PC-3 (cell line): Measurements from ENCODE around the gene GALNT13. TPM values are rescaled to one million over a fixed set of nuclear protein-coding genes. Genes with fewer than 3 reads are reported as not detected.

Experiments used
- ATAC-seq: fragments of 200-7000 bp; cut with Tn5 transposase; 2 replicates; pipeline ENCODE4 v1.9.1; 2020; ENCODE audit warnings: mild to moderate bottlenecking, moderate library complexity
- BruUV-seq: library from RNA; stranded (reverse); fragments of 400-500 nt; replicated peaks from 2 replicates; lab custom pipeline; 2021; lab: Mats Ljungman, UMichigan
- CTCF ChIA-PET: fragments of 300-600 bp; sonication (Branson Sonifier 250); formaldehyde crosslinking; loops from one replicate; lab custom pipeline; 2022; ENCODE audit warnings: antibody characterized with exemption; lab: Charles Lee
- POLR2A ChIA-PET: fragments of 300-600 bp; sonication (Branson Sonifier 250); formaldehyde crosslinking; loops from one replicate; lab custom pipeline; 2022; ENCODE audit warnings: antibody characterized with exemption; ENCODE audit not compliant: unreplicated experiment; lab: Charles Lee
- DNase-seq: peaks from one replicate; pipeline ENCODE4 v3.0.0-alpha.2; 2015
- H2AFZ ChIP-seq: fragments of 300-600 bp; sonication (generic); 2 replicates; pipeline ENCODE4 v1.6.0; 2016; ENCODE audit warnings: antibody characterized with exemption, low read length
- H3F3A ChIP-seq: fragments of 300-600 bp; sonication (generic); one replicate; pipeline ENCODE4 v1.6.0; 2017; ENCODE audit warnings: antibody characterized with exemption, low read length, control low read depth, mild to moderate bottlenecking; ENCODE audit not compliant: unreplicated experiment
- H3K27ac ChIP-seq: fragments of 300-600 bp; sonication (generic); 2 replicates; pipeline ENCODE4 v1.5.1; 2016; ENCODE audit warnings: mild to moderate bottlenecking, low read length
- H3K27me3 ChIP-seq: fragments of 300-600 bp; sonication (generic); 2 replicates; pipeline ENCODE4 v1.6.1; 2016; ENCODE audit warnings: low read length, mixed read lengths
- H3K36me3 ChIP-seq: fragments of 300-600 bp; sonication (generic); 2 replicates; pipeline ENCODE4 v1.6.1; 2016; ENCODE audit warnings: low read depth, mixed run types, low read length, mixed read lengths
- H3K4me1 ChIP-seq: fragments of 300-600 bp; sonication (generic); 2 replicates; pipeline ENCODE4 v1.5.1; 2016; ENCODE audit warnings: low read length; ENCODE audit not compliant: insufficient read depth
- H3K4me2 ChIP-seq: fragments of 300-600 bp; sonication (generic); 2 replicates; pipeline ENCODE4 v1.6.0; 2016; ENCODE audit warnings: low read length
- H3K4me3 ChIP-seq: fragments of 300-600 bp; sonication (generic); 2 replicates; pipeline ENCODE4 v1.5.1; 2016; ENCODE audit warnings: mild to moderate bottlenecking, low read length, mixed read lengths
- H3K79me2 ChIP-seq: fragments of 300-600 bp; sonication (generic); 2 replicates; pipeline ENCODE4 v1.6.1; 2017; ENCODE audit warnings: low read length, mixed read lengths
- H3K9ac ChIP-seq: fragments of 300-600 bp; sonication (generic); 2 replicates; pipeline ENCODE4 v1.6.0; 2016; ENCODE audit warnings: mild to moderate bottlenecking, low read length
- H3K9me2 ChIP-seq: fragments of 300-600 bp; sonication (generic); replicated peaks from 2 replicates; pipeline ENCODE4 v1.6.1; 2016; ENCODE audit warnings: mixed run types, low read length, mixed read lengths
- H3K9me3 ChIP-seq: fragments of 300-600 bp; sonication (generic); 2 replicates; pipeline ENCODE4 v1.6.1; 2016; ENCODE audit warnings: low read length, mixed read lengths
- H4K20me1 ChIP-seq: fragments of 300-600 bp; sonication (generic); 2 replicates; pipeline ENCODE4 v1.6.1; 2016; ENCODE audit warnings: low read length, mixed read lengths
- CTCF ChIP-seq: fragments of 300-600 bp; sonication (generic); conservative IDR thresholded peaks from 2 replicates; pipeline ENCODE4 v1.5.1; 2017; ENCODE audit warnings: antibody characterized with exemption, low read depth, mild to moderate bottlenecking, low read length
- EZH2 ChIP-seq: fragments of 300-600 bp; sonication (generic); IDR thresholded peaks from one replicate; pipeline ENCODE4 v1.6.1; 2017; ENCODE audit warnings: antibody characterized with exemption, mild to moderate bottlenecking, low read length; ENCODE audit not compliant: unreplicated experiment
- EZH2phosphoT487 ChIP-seq: fragments of 300-600 bp; sonication (generic); IDR thresholded peaks from 2 replicates; pipeline ENCODE4 v1.6.1; 2018; ENCODE audit warnings: mild to moderate bottlenecking, antibody characterized with exemption, low read length, borderline replicate concordance
- intact Hi-C: fragments of 100-400 bp; cut with micrococcal nuclease; formaldehyde crosslinking; loops from 2 replicates; pipeline ENCODE4 v1.9.0; 2023
- total RNA-seq: library from RNA; depleted of rRNA; stranded (reverse); fragments of >200 nt; gene quantifications from 2 replicates; pipeline ENCODE4 v1.2.3, GENCODE V29; 2014

The GALNT13 gene
- total RNA-seq, 1 experiment from 2014 or later = 2.0 TPM

GRCh38 chr2:153890576-153890975, 18.9 kb downstream of the GALNT13 start:
- no TSS peak for BruUV-seq
- no peaks in the 10 kb centered on the region for H3K9me3 ChIP-seq
- no peaks in the 10 kb centered on the region for H3K79me2 ChIP-seq
- no peaks in the 10 kb centered on the region for H4K20me1 ChIP-seq
- no peak for TF ChIP-seq CTCF
- TF ChIP-seq EZH2phosphoT487 = no peak
- TF ChIP-seq EZH2 = no peak
- DNase-seq (no peak), ATAC-seq (no peak)
- H3K27me3 ChIP-seq = no peaks in the 10 kb centered on the region
- no peaks in the 10 kb centered on the region for H3F3A ChIP-seq
- ChIA-PET CTCF (no interaction called here), POLR2A (no interaction called here)
- no peaks in the 10 kb centered on the region for H3K9me2 ChIP-seq
- intact Hi-C loops = no loop called here
- H3K4me3 ChIP-seq = no peak overlapping the region
- no peak overlapping the region for H3K4me2 ChIP-seq
- H3K27ac ChIP-seq = no peak overlapping the region
- no peak overlapping the region for H2AFZ ChIP-seq
- H3K4me1 ChIP-seq = no peaks in the 10 kb centered on the region
- H3K36me3 ChIP-seq = no peaks in the 10 kb centered on the region
- no peak overlapping the region for H3K9ac ChIP-seq

GRCh38 chr2:153891051-153891450, 19.3 kb downstream of the GALNT13 start:
- no peak overlapping the region for H3K27ac ChIP-seq
- ChIA-PET CTCF (no interaction called here), POLR2A (no interaction called here)
- H3K4me2 ChIP-seq = no peak overlapping the region
- H3K9ac ChIP-seq = no peak overlapping the region
- H4K20me1 ChIP-seq = no peaks in the 10 kb centered on the region
- no peaks in the 10 kb centered on the region for H3K9me2 ChIP-seq
- no peaks in the 10 kb centered on the region for H3K27me3 ChIP-seq
- no peaks in the 10 kb centered on the region for H3K9me3 ChIP-seq
- H2AFZ ChIP-seq = no peak overlapping the region
- intact Hi-C loops = no loop called here
- ATAC-seq (no peak), DNase-seq (no peak)
- no peaks in the 10 kb centered on the region for H3K79me2 ChIP-seq
- no peaks in the 10 kb centered on the region for H3K36me3 ChIP-seq
- no peak overlapping the region for H3K4me3 ChIP-seq
- TF ChIP-seq EZH2 (no peak), EZH2phosphoT487 (no peak), CTCF (no peak)
- H3F3A ChIP-seq = no peaks in the 10 kb centered on the region
- no TSS peak for BruUV-seq
- no peaks in the 10 kb centered on the region for H3K4me1 ChIP-seq

GRCh38 chr2:153912798-153913396, 41.2 kb downstream of the GALNT13 start:
- no peaks in the 10 kb centered on the region for H3K4me1 ChIP-seq
- no peak overlapping the region for H3K4me3 ChIP-seq
- no peaks in the 10 kb centered on the region for H3K79me2 ChIP-seq
- CTCF ChIA-PET = no interaction called here
- ATAC-seq = no peak
- no peaks in the 10 kb centered on the region for H3F3A ChIP-seq
- no peak overlapping the region for H3K27ac ChIP-seq
- H3K9me2 ChIP-seq = no peaks in the 10 kb centered on the region
- no peak overlapping the region for H3K9ac ChIP-seq
- no TSS peak for BruUV-seq
- TF ChIP-seq EZH2 (no peak), EZH2phosphoT487 (no peak), CTCF (no peak)
- no peaks in the 10 kb centered on the region for H3K36me3 ChIP-seq
- H4K20me1 ChIP-seq = no peaks in the 10 kb centered on the region
- no peaks in the 10 kb centered on the region for H3K27me3 ChIP-seq
- H3K9me3 ChIP-seq = no peaks in the 10 kb centered on the region
- DNase-seq = no peak
- H3K4me2 ChIP-seq = no peak overlapping the region
- no peak overlapping the region for H2AFZ ChIP-seq
- POLR2A ChIA-PET = no interaction called here
- intact Hi-C loops = no loop called here
